WTC11 (cell line): Measurements from ENCODE around the gene SDR42E2. TPM values are rescaled to one million over a fixed set of nuclear protein-coding genes. Genes with fewer than 3 reads are reported as not detected.

ENCODE experiments used
- AFF4 ChIP-seq: sonication (generic); formaldehyde crosslinking; IDR thresholded peaks from 2 replicates; pipeline ENCODE4 v1.8.1; 2023; ENCODE audit warnings: mild to moderate bottlenecking, missing genetic modification reagents, borderline replicate concordance
- CREB1 ChIP-seq: sonication (generic); formaldehyde crosslinking; IDR thresholded peaks from 2 replicates; pipeline ENCODE4 v1.8.0; 2023; ENCODE audit warnings: mild to moderate bottlenecking, missing genetic modification reagents
- E2F1 ChIP-seq: sonication (generic); formaldehyde crosslinking; IDR thresholded peaks from 2 replicates; pipeline ENCODE4 v1.8.0; 2022; ENCODE audit warnings: mild to moderate bottlenecking, missing genetic modification reagents
- E2F4 ChIP-seq: sonication (generic); formaldehyde crosslinking; IDR thresholded peaks from 2 replicates; pipeline ENCODE4 v1.8.1; 2022; ENCODE audit warnings: low read depth, mild to moderate bottlenecking, moderate library complexity, missing genetic modification reagents, borderline replicate concordance
- EMX1 ChIP-seq: fragments of 250-450 bp; sonication (Bioruptor Pico); IDR thresholded peaks from 2 replicates; pipeline ENCODE4 v1.8.0; 2021; ENCODE audit warnings: mild to moderate bottlenecking
- ERG ChIP-seq: fragments of 250-450 bp; sonication (Bioruptor Pico); IDR thresholded peaks from 2 replicates; pipeline ENCODE4 v1.8.0; 2021; ENCODE audit warnings: mild to moderate bottlenecking
- ETV6 ChIP-seq: sonication (generic); formaldehyde crosslinking; IDR thresholded peaks from 2 replicates; pipeline ENCODE4 v1.8.1; 2022; ENCODE audit warnings: mild to moderate bottlenecking, missing genetic modification reagents
- FOXJ3 ChIP-seq: sonication (generic); formaldehyde crosslinking; IDR thresholded peaks from 2 replicates; pipeline ENCODE4 v1.9.0; 2021; ENCODE audit warnings: missing genetic modification reagents, mild to moderate bottlenecking, borderline replicate concordance
- FOXK1 ChIP-seq: sonication (generic); formaldehyde crosslinking; IDR thresholded peaks from 2 replicates; pipeline ENCODE4 v1.8.0; 2022; ENCODE audit warnings: mild to moderate bottlenecking, moderate library complexity, missing genetic modification reagents
- GABPB1 ChIP-seq: sonication (generic); formaldehyde crosslinking; IDR thresholded peaks from 2 replicates; pipeline ENCODE4 v1.8.1; 2023; ENCODE audit warnings: mild to moderate bottlenecking, missing genetic modification reagents
- HMGXB4 ChIP-seq: sonication (generic); formaldehyde crosslinking; IDR thresholded peaks from 2 replicates; pipeline ENCODE4 v1.8.1; 2023; ENCODE audit warnings: mild to moderate bottlenecking, moderate library complexity, missing genetic modification reagents
- IRF2 ChIP-seq: sonication (generic); formaldehyde crosslinking; IDR thresholded peaks from 2 replicates; pipeline ENCODE4 v1.8.0; 2022; ENCODE audit warnings: low read depth, missing genetic modification reagents, borderline replicate concordance
- MAX ChIP-seq: sonication (generic); formaldehyde crosslinking; IDR thresholded peaks from 2 replicates; pipeline ENCODE4 v1.8.0; 2022; ENCODE audit warnings: mild to moderate bottlenecking, missing genetic modification reagents
- NFE2L1 ChIP-seq: sonication (generic); formaldehyde crosslinking; IDR thresholded peaks from 2 replicates; pipeline ENCODE4 v1.8.1; 2023; ENCODE audit warnings: missing genetic modification reagents
- NR2C2 ChIP-seq: sonication (generic); formaldehyde crosslinking; IDR thresholded peaks from 2 replicates; pipeline ENCODE4 v1.8.0; 2022; ENCODE audit warnings: mild to moderate bottlenecking, missing genetic modification reagents
- SMAD3 ChIP-seq: sonication (generic); formaldehyde crosslinking; IDR thresholded peaks from 2 replicates; pipeline ENCODE4 v1.8.0; 2022; ENCODE audit warnings: missing genetic modification reagents, mild to moderate bottlenecking, borderline replicate concordance
- TCF7 ChIP-seq: sonication (generic); formaldehyde crosslinking; IDR thresholded peaks from 2 replicates; pipeline ENCODE4 v1.8.0; 2022; ENCODE audit warnings: mild to moderate bottlenecking, low read depth, missing genetic modification reagents, moderate library complexity
- USF2 ChIP-seq: sonication (generic); formaldehyde crosslinking; IDR thresholded peaks from 2 replicates; pipeline ENCODE4 v1.8.1; 2023; ENCODE audit warnings: mild to moderate bottlenecking, missing genetic modification reagents, moderate library complexity
- ZBTB43 ChIP-seq: sonication (generic); formaldehyde crosslinking; IDR thresholded peaks from 2 replicates; pipeline ENCODE4 v1.8.1; 2023; ENCODE audit warnings: mild to moderate bottlenecking, missing genetic modification reagents
- ZMAT4 ChIP-seq: fragments of 250-450 bp; sonication (Bioruptor Pico); IDR thresholded peaks from 2 replicates; pipeline ENCODE4 v1.9.0; 2021; ENCODE audit warnings: mild to moderate bottlenecking
- ZNF121 ChIP-seq: sonication (generic); formaldehyde crosslinking; IDR thresholded peaks from 2 replicates; pipeline ENCODE4 v1.8.0; 2023; ENCODE audit warnings: missing genetic modification reagents
- ZNF138 ChIP-seq: sonication (generic); formaldehyde crosslinking; conservative IDR thresholded peaks from 2 replicates; pipeline ENCODE4 v1.8.1; 2022; ENCODE audit warnings: mild to moderate bottlenecking, moderate library complexity, missing genetic modification reagents
- ZNF219 ChIP-seq: sonication (generic); formaldehyde crosslinking; IDR thresholded peaks from 2 replicates; pipeline ENCODE4 v1.8.0; 2023; ENCODE audit warnings: missing genetic modification reagents, mild to moderate bottlenecking, borderline replicate concordance
- ZNF396 ChIP-seq: fragments of 250-450 bp; sonication (Bioruptor Pico); IDR thresholded peaks from 2 replicates; pipeline ENCODE4 v1.8.0; 2021; ENCODE audit warnings: mild to moderate bottlenecking, moderate library complexity, borderline replicate concordance
- ZNF416 ChIP-seq: fragments of 250-450 bp; sonication (Bioruptor Pico); IDR thresholded peaks from 2 replicates; pipeline ENCODE4 v1.9.0; 2021; ENCODE audit warnings: mild to moderate bottlenecking, inconsistent platforms
- total RNA-seq: library from RNA; stranded (reverse); gene quantifications from 3 replicates; pipeline ENCODE4 v1.2.3, GENCODE V29; 2021

Gene SDR42E2
- total RNA-seq, 1 experiment from 2014 or later, result 0.13 TPM

GRCh38 chr16:22206013-22206841 is 43.9 kb downstream of the SDR42E2 start, which contains the start of gene EEF2K (continued):
- no peak for TF ChIP-seq AFF4 (CRISPR knock-in tag)
- peak; percentile 99 for TF ChIP-seq HMGXB4
- no peak for TF ChIP-seq ZMAT4 (CRISPR knock-in tag)
- peak; percentile 81; the same call in 1 of the 2 replicates for TF ChIP-seq FOXK1 (CRISPR knock-in tag)
- peak; percentile 92 for TF ChIP-seq USF2 (CRISPR knock-in tag)
- TF ChIP-seq ZNF396 (CRISPR knock-in tag), result no peak
- no peak for TF ChIP-seq E2F4 (CRISPR knock-in tag)
- no peak for TF ChIP-seq FOXJ3
- TF ChIP-seq ZNF219 (CRISPR knock-in tag), result no peak
- TF ChIP-seq IRF2 (CRISPR knock-in tag), result no peak
- TF ChIP-seq CREB1 (CRISPR knock-in tag), result peak; percentile 17; the same call in 1 of the 2 replicates
- peak; percentile 87 for TF ChIP-seq GABPB1 (CRISPR knock-in tag)
- peak; percentile 94 for TF ChIP-seq ETV6 (CRISPR knock-in tag)
- TF ChIP-seq ZNF138, result no peak
- no peak for TF ChIP-seq ERG
- no peak for TF ChIP-seq NR2C2 (CRISPR knock-in tag)
- no peak; the same call in 1 of the 2 replicates for TF ChIP-seq NFE2L1 (CRISPR knock-in tag)
- peak; percentile 80; the same call in 1 of the 2 replicates for TF ChIP-seq MAX
- TF ChIP-seq ZNF416 (CRISPR knock-in tag), result 0 out of 2 replicates have a peak, but pooled peaks have one; percentile 42
- TF ChIP-seq E2F1 (CRISPR knock-in tag), result no peak
- TF ChIP-seq ZBTB43 (CRISPR knock-in tag), result peak; percentile 63
- no peak for TF ChIP-seq TCF7 (CRISPR knock-in tag)
- no peak for TF ChIP-seq ZNF121
- peak; percentile 78; the same call in 1 of the 2 replicates for TF ChIP-seq SMAD3
- TF ChIP-seq EMX1 (CRISPR knock-in tag), result no peak
